Hepatocyte (in vitro differentiated cells): Measurements from ENCODE around the gene TFIP11.

Experiments used
- EZH2 ChIP-seq: fragments of 200-600 bp; sonication (generic); IDR thresholded peaks from 2 replicates; pipeline ENCODE4 v1.6.1; 2016; ENCODE audit warnings: antibody characterized with exemption, mild to moderate bottlenecking, borderline replicate concordance
- EZH2phosphoT487 ChIP-seq: fragments of 200-600 bp; sonication (generic); IDR thresholded peaks from one replicate; pipeline ENCODE4 v1.6.1; 2018; ENCODE audit warnings: antibody characterized with exemption, mild to moderate bottlenecking, low read depth, moderate library complexity; ENCODE audit not compliant: unreplicated experiment, severe bottlenecking
- TF ChIP-seq, protein P1 (sequence below): fragments of 200-600 bp; sonication (generic); IDR thresholded peaks from 2 replicates; pipeline ENCODE4 v1.5.1; 2016; ENCODE audit warnings: antibody characterized with exemption, mild to moderate bottlenecking; ENCODE audit not compliant: poor library complexity

DNA sequence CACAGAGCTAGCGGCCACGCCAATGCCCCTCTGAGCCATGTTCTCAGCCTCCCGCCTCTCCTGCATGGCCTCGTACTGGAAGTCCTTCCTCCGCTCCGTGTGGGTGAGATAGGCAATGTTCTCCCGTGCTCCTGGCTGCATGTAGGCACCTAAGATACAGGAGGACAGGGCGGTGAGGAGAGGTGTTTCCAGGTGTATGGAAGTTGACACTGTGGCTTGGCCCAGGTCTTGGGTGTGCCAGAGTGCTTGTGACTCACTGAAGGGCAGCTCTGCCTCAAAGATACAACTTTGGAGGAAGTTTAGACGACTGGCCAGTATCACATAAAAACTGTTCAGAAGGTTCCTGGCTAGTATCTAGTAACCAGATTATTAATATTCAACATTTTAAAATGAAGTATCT is 20.1 kb downstream of the TFIP11 start:
- TF ChIP-seq, protein P1, sequence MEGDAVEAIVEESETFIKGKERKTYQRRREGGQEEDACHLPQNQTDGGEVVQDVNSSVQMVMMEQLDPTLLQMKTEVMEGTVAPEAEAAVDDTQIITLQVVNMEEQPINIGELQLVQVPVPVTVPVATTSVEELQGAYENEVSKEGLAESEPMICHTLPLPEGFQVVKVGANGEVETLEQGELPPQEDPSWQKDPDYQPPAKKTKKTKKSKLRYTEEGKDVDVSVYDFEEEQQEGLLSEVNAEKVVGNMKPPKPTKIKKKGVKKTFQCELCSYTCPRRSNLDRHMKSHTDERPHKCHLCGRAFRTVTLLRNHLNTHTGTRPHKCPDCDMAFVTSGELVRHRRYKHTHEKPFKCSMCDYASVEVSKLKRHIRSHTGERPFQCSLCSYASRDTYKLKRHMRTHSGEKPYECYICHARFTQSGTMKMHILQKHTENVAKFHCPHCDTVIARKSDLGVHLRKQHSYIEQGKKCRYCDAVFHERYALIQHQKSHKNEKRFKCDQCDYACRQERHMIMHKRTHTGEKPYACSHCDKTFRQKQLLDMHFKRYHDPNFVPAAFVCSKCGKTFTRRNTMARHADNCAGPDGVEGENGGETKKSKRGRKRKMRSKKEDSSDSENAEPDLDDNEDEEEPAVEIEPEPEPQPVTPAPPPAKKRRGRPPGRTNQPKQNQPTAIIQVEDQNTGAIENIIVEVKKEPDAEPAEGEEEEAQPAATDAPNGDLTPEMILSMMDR, result no peak
- TF ChIP-seq EZH2 (no peak), EZH2phosphoT487 (no peak)
